Erythroblast (primary cell): ENCODE results near the gene UQCRC2.
"Not testable (repeated sequence)": the region's sequence is repeated elsewhere in the genome, so short reads cannot be mapped to it uniquely, and the experiment has no call there.

Experiments
- DNase-seq, 2 experiments: peaks; one replicate each; lab custom pipeline; 2025; lab: John Stamatoyannopoulos, UW
- GATA1 ChIP-seq: IDR thresholded peaks from 2 replicates; pipeline ENCODE4 v1.6.1; 2011; ENCODE audit warnings: low read depth, mild to moderate bottlenecking, control low read depth, low read length, moderate library complexity
- POLR2A ChIP-seq: IDR thresholded peaks from 2 replicates; pipeline ENCODE4 v1.6.1; 2011; ENCODE audit warnings: mild to moderate bottlenecking, low read length

The UQCRC2 gene

GRCh38 chr16:22008215-22009059, 55.3 kb downstream of the UQCRC2 start:
- DNase-seq = peak; percentile 40 to 63
- TF ChIP-seq POLR2A (no peak), GATA1 (no peak)

GRCh38 chr16:22010902-22011301, 57.7 kb downstream of the UQCRC2 start:
- TF ChIP-seq POLR2A (no peak), GATA1 (no peak)
- DNase-seq = no peak

- TF ChIP-seq POLR2A (no peak), GATA1 (no peak)
- no peak for DNase-seq
Measured at GRCh38 chr16:22012241-22012640, 59.1 kb downstream of the UQCRC2 start.

- TF ChIP-seq POLR2A (no peak), GATA1 (no peak)
- no peak for DNase-seq
Measured at GRCh38 chr16:22013486-22013885, 60.3 kb downstream of the UQCRC2 start.

- DNase-seq = no peak
Measured at GRCh38 chr16:22014271-22014873, 61.2 kb downstream of the UQCRC2 start.

GRCh38 chr16:22016927-22017326, 63.8 kb downstream of the UQCRC2 start:
- no peak for DNase-seq
- TF ChIP-seq POLR2A (no peak), GATA1 (no peak)

More at GRCh38 chr16:22014271-22014873, 61.2 kb downstream of the UQCRC2 start:
- no peak for TF ChIP-seq GATA1
- no peak for TF ChIP-seq POLR2A

- no peak for DNase-seq
- TF ChIP-seq GATA1 = no peak
- TF ChIP-seq POLR2A = no peak
Measured at GRCh38 chr16:22018559-22018958, 65.4 kb downstream of the UQCRC2 start.

GRCh38 chr16:22022151-22022550, 69.0 kb downstream of the UQCRC2 start:
- DNase-seq = no peak
- no peak for TF ChIP-seq POLR2A

- peak; percentile 7 to 29 for DNase-seq
- TF ChIP-seq GATA1 (no peak), POLR2A (no peak)
Measured at GRCh38 chr16:22023505-22023904, 70.3 kb downstream of the UQCRC2 start.

- DNase-seq = not testable (repeated sequence)
Measured at GRCh38 chr16:22024785-22025184, 71.6 kb downstream of the UQCRC2 start.

- no peak for DNase-seq
- TF ChIP-seq POLR2A = no peak
- TF ChIP-seq GATA1 = no peak
Measured at GRCh38 chr16:22027633-22028032, 74.5 kb downstream of the UQCRC2 start.

- no peak for DNase-seq
- no peak for TF ChIP-seq POLR2A
- no peak for TF ChIP-seq GATA1
Measured at GRCh38 chr16:22029632-22030031, 76.5 kb downstream of the UQCRC2 start.

GRCh38 chr16:22030087-22030812, 77.1 kb downstream of the UQCRC2 start:
- TF ChIP-seq GATA1 = no peak
- TF ChIP-seq POLR2A = no peak
- no peak for DNase-seq

- no peak for TF ChIP-seq GATA1
- no peak for TF ChIP-seq POLR2A
- DNase-seq = no peak
Measured at GRCh38 chr16:22031483-22032083, 78.4 kb downstream of the UQCRC2 start.
